DMS53 (cell line): ENCODE measurements around the gene ARHGAP6.

Source experiments
- DNase-seq: peaks from one replicate; lab custom pipeline; 2025; lab: John Stamatoyannopoulos, UW

The ARHGAP6 gene

DNA sequence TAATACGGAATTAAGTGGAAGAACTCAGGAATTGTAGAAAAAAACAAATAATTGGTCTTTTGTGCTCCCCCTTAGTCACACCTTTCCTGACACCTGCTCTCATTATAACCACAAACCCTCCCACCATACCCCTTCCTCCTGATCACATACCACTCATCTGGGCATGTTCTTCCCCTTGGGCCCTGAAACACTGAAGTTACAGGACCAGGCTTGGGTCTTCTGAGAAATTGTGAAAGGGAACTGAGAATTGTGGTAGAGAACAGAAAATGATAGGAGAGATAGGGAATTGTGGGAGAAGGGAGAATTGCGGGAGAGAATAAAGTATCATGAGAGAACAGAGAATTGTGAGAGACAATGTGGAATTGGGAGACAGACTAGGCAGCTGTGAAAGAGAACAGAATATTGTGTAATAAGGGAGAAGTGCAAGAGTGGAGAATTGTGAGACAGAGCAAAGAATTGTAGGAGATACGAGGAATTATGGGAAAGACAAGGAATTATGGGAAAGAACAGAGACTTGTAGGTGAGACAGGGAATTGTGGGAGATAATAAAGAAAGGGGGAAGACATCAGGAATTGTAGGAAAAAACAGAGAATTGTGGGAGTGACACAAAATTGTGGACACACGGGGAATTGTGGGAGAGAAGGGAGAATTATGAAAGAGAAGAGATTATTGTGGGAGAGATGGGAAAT is 557.3 kb downstream of the ARHGAP6 start:
- DNase-seq: no peak

GRCh38 chrX:11105080-11105479 is 560.6 kb downstream of the ARHGAP6 start:
- DNase-seq: peak; percentile 1

GRCh38 chrX:11103751-11104150 is 562.0 kb downstream of the ARHGAP6 start:
- DNase-seq: no peak

GRCh38 chrX:11103006-11103405 is 562.7 kb downstream of the ARHGAP6 start:
- no peak for DNase-seq

DNA sequence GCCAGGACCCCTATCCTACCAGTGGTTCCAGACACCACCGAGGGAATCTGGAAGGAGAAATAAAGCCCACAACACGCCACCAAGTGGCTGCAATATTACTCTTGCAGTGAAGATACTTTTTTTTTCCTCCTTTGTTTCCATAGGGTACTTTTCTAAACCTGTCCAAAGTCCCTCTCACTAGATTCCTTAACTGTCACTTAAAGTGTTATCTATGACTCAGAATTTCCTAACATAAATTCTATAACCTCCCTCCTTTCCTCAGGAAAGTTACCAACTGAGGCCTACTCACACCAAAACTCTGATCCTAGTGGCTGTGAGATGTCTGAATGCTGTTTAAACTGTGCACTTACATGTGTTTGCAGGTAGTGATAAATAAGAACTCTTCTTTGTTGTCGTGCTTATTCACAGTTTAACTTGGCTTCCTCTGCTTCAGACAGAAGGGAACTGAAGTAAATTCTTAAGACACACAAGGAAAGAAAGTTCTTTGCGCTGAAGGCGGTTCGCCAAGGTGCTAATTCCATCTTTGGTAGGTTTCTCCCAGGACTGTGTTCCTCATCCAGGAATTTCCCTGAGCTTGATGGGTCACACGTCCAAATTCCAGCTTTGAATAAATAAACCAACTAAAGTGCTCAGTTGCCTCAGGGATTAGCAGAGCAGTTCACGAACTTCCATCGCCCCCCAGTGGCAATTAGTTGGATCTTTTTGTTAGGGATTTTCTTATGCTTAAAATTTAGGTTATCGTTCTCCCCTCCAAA is 565.3 kb downstream of the ARHGAP6 start:
- peak; percentile 48 for DNase-seq

GRCh38 chrX:11099465-11099864 is 566.3 kb downstream of the ARHGAP6 start:
- DNase-seq: no peak

DNA sequence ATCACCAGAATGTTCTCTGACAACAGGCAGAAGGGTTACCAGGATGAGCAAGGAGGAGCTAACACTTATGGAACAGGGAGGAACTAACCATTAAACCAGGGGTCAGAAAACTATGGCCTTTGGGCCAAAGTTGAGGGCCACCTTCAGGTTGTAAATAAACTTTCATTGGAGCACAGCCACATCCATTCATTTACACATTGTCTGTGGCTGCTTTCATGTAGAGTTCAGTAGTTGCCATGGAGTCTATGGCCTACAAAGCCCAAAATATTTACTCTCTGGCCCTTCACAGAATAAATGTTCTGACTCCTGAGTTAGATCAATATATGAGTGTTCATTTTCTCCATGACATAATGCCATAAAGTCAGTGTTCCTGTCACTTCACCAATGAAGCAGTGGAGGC is 567.8 kb downstream of the ARHGAP6 start:
- DNase-seq: peak; percentile 6

DNA sequence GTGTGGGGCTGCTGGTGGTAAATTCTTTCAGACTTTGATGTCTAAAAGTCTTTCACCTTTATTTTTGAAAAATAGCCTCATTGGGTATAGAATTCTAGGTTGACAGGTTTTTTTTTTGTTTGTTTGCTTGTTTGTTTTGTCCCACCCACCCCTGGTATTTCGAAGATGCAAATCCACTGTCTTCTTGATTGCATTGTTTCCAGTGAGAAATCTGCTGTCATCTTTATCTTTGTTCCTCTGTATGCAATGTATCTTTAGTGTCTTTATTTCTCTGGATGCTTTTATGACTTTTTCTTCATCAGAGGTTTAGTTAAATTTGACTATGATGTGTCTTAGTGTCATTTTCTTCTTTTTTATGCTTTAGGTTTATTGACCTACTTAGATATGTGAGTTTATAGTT is 575.9 kb downstream of the ARHGAP6 start:
- DNase-seq: no peak
